OCI-LY1 (cell line): Measurements from ENCODE around the gene KRTAP10-6.

Experiments
- CTCF ChIP-seq: fragments of 200-600 bp; sonication (generic), shearing (Covaris generic); IDR thresholded peaks from 2 replicates; pipeline ENCODE4 v1.5.1; 2017; ENCODE audit warnings: mild to moderate bottlenecking, antibody characterized with exemption, low read length, moderate library complexity, mixed read lengths
- EZH2 ChIP-seq: fragments of 200-600 bp; sonication (generic), shearing (Covaris generic); IDR thresholded peaks from 2 replicates; pipeline ENCODE4 v1.8.0; 2017; ENCODE audit warnings: borderline replicate concordance, mixed run types, mild to moderate bottlenecking, antibody characterized with exemption, low read length, moderate library complexity, mixed read lengths

DNA sequence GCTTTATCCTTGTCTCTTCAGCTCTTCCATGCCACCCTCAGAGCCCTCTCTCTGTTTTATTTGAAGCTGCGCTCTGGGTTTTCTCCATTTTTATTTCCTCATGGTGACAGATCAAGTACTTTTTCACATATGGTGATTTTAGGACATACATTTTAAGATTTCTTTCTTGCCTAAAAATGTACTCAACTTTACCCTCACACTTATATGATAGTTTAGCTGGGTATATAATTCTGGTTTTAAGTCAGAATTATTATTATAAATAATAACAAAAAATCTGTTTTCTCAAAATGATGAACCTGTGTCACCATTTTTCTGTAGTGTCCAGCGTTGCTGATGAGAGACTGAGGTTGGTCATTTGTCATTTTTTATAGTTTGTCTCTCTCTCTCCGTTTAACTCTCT is 11.1 kb downstream of the KRTAP10-6 start:
- TF ChIP-seq CTCF (no peak), EZH2 (no peak)
